K562 (cell line): ENCODE measurements around the gene TENM4. TPM values are rescaled to one million over a fixed set of nuclear protein-coding genes. Genes with fewer than 3 reads are reported as not detected.

Experiments used
- ARID2 ChIP-seq: fragments of 450-650 bp; IDR thresholded peaks from 2 replicates; pipeline ENCODE4 v1.6.1; 2017; ENCODE audit warnings: antibody characterized with exemption, mild to moderate bottlenecking
- CBFA2T3 ChIP-seq: fragments of 450-650 bp; IDR thresholded peaks from 2 replicates; pipeline ENCODE4 v1.6.1; 2017
- CEBPG ChIP-seq, 3 experiments: fragments of 200-800 bp in 1 of 3; sonication (Bioruptor generic) in 1 of 3; sonication (generic) in 1 of 3; formaldehyde crosslinking in 1 of 3; IDR thresholded peaks in 2 of 3; conservative IDR thresholded peaks in 1 of 3; 2 replicates each; pipeline versions ENCODE4 v1.6.1 to v1.8.0; 2016 to 2022; ENCODE audit warnings: missing compliant biosample characterization in 2 of 3, missing genetic modification characterization in 2 of 3, mild to moderate bottlenecking in 1 of 3, missing genetic modification reagents in 1 of 3
- E2F3 ChIP-seq: fragments of 250-450 bp; sonication (Bioruptor Pico); IDR thresholded peaks from 2 replicates; pipeline ENCODE4 v1.4.0; 2020; ENCODE audit warnings: mild to moderate bottlenecking
- ETV1 ChIP-seq: fragments of 450-650 bp; conservative IDR thresholded peaks from 2 replicates; pipeline ENCODE4 v1.6.1; 2016; ENCODE audit warnings: missing genetic modification characterization, control low read depth, low read depth, missing compliant biosample characterization
- EZH2 ChIP-seq: IDR thresholded peaks from 2 replicates; pipeline ENCODE4 v1.6.1; 2012; ENCODE audit warnings: low read depth, mild to moderate bottlenecking, inconsistent platforms, low read length, borderline replicate concordance
- FIP1L1 ChIP-seq: fragments of 200-400 bp; formaldehyde crosslinking; IDR thresholded peaks from 2 replicates; pipeline ENCODE4 v1.6.1; 2018; ENCODE audit warnings: mild to moderate bottlenecking, low read depth, low read length; ENCODE audit not compliant: poor library complexity, severe bottlenecking
- HCFC1 ChIP-seq: IDR thresholded peaks from 2 replicates; pipeline ENCODE4 v1.6.1; 2012; ENCODE audit warnings: low read depth, low read length, improper control_type of control experiment
- HMG20A ChIP-seq: fragments of 450-650 bp; formaldehyde crosslinking; conservative IDR thresholded peaks from 2 replicates; pipeline ENCODE4 v1.4.0; 2020; ENCODE audit warnings: mild to moderate bottlenecking, mixed read lengths
- JUN ChIP-seq, 2 experiments: sonication (generic) in 1 of 2; formaldehyde crosslinking in 1 of 2; IDR thresholded peaks; 2 replicates each; pipeline versions ENCODE4 v1.6.1 to v1.8.0; 2012 to 2022; ENCODE audit warnings: borderline replicate concordance in 2 of 2, mild to moderate bottlenecking in 2 of 2, improper control_type of control experiment in 1 of 2, low read depth in 1 of 2, low read length in 1 of 2, missing genetic modification reagents in 1 of 2
- KHSRP ChIP-seq: fragments of 450-650 bp; IDR thresholded peaks from 2 replicates; pipeline ENCODE4 v1.6.1; 2017
- MYC ChIP-seq, 2 experiments: fragments of 250-450 bp in 1 of 2; sonication (Bioruptor Pico) in 1 of 2; IDR thresholded peaks; 2 replicates each; pipeline versions ENCODE4 v1.5.1 to v1.6.1; 2012 to 2021; ENCODE audit warnings: low read depth in 2 of 2, borderline replicate concordance in 1 of 2, improper control_type of control experiment in 1 of 2, low read length in 1 of 2, mild to moderate bottlenecking in 1 of 2, moderate library complexity in 1 of 2
- NRF1 ChIP-seq, 2 experiments: fragments of 450-650 bp; IDR thresholded peaks in 1 of 2; conservative IDR thresholded peaks in 1 of 2; 2 replicates each; pipeline ENCODE4 v1.6.1; 2014; ENCODE audit warnings: mild to moderate bottlenecking in 2 of 2
- POLR2AphosphoS5 ChIP-seq: IDR thresholded peaks from 2 replicates; pipeline ENCODE4 v1.6.1; 2011; ENCODE audit warnings: mild to moderate bottlenecking, low read depth, low read length, moderate library complexity; ENCODE audit not compliant: control insufficient read depth, insufficient read depth
- SMAD4 ChIP-seq: fragments of 250-450 bp; sonication (Bioruptor Pico); conservative IDR thresholded peaks from 2 replicates; pipeline ENCODE4 v1.8.0; 2021; ENCODE audit warnings: inconsistent platforms, mild to moderate bottlenecking, moderate library complexity
- STAG1 ChIP-seq: sonication (generic); formaldehyde crosslinking; IDR thresholded peaks from 2 replicates; pipeline ENCODE4 v1.5.0; 2020; ENCODE audit warnings: missing genetic modification reagents, borderline replicate concordance
- TAL1 ChIP-seq: fragments of 450-650 bp; IDR thresholded peaks from 2 replicates; pipeline ENCODE4 v1.6.1; 2016; ENCODE audit warnings: mild to moderate bottlenecking
- ZFP1 ChIP-seq: fragments of 450-650 bp; formaldehyde crosslinking; IDR thresholded peaks from 2 replicates; pipeline ENCODE4 v1.4.0; 2020; ENCODE audit warnings: mild to moderate bottlenecking, mixed read lengths
- ZNF589 ChIP-seq: fragments of 200-800 bp; sonication (Bioruptor generic); IDR thresholded peaks from 2 replicates; pipeline ENCODE4 v1.6.1; 2016; ENCODE audit warnings: low read depth, missing genetic modification characterization, missing compliant biosample characterization
- ZNF75A ChIP-seq: fragments of 450-650 bp; formaldehyde crosslinking; IDR thresholded peaks from 2 replicates; pipeline ENCODE4 v1.4.0; 2020; ENCODE audit warnings: mild to moderate bottlenecking
- ZNF780A ChIP-seq: fragments of 250-450 bp; sonication (Bioruptor Pico); IDR thresholded peaks from 2 replicates; pipeline ENCODE4 v1.5.0; 2021; ENCODE audit warnings: mild to moderate bottlenecking
- polyA plus RNA-seq, 8 experiments: library from polyadenylated mRNA; depleted of rRNA in 4 of 8; stranded (reverse) in 5 of 8; unstranded in 3 of 8; fragments of >200 nt; fragmentation: Nextera tagmentation in 2 of 8; fragmentation: Illumina TruSeq in 1 of 8; extraction: Ambion mirVana in 2 of 8; extraction: Trizol in 1 of 8; gene quantifications; 2 replicates each; pipeline versions ENCODE4 v1.2.1 to v1.2.3, GENCODE V29; 2011 to 2014; ENCODE audit warnings: inconsistent platforms in 1 of 8, missing spikeins in 1 of 8
- total RNA-seq, 7 experiments: library from RNA; depleted of rRNA in 6 of 7; stranded (reverse); fragments of >200 nt in 6 of 7; fragmentation: Illumina TruSeq in 2 of 7; extraction: Trizol in 2 of 7; gene quantifications; 2 replicates each; pipeline versions ENCODE4 v1.2.1 to v1.2.3, GENCODE V29; 2011 to 2021; ENCODE audit warnings: low replicate concordance in 1 of 7
- TF ChIP-seq, protein P1 (sequence below): fragments of 200-400 bp; formaldehyde crosslinking; IDR thresholded peaks from 2 replicates; pipeline ENCODE4 v1.6.1; 2017; ENCODE audit warnings: mild to moderate bottlenecking, low read depth, low read length, moderate library complexity
- TF ChIP-seq, protein P2 (sequence below): fragments of 450-650 bp; formaldehyde crosslinking; IDR thresholded peaks from 2 replicates; pipeline ENCODE4 v1.4.0; 2022; ENCODE audit warnings: mild to moderate bottlenecking, moderate library complexity

Gene TENM4
- total and polyA plus RNA-seq, 9 of the 15 experiments (the other 6 are each of a cell fraction or from before 2014, with no cell fraction given): 0.16 TPM; not detected in 8

DNA sequence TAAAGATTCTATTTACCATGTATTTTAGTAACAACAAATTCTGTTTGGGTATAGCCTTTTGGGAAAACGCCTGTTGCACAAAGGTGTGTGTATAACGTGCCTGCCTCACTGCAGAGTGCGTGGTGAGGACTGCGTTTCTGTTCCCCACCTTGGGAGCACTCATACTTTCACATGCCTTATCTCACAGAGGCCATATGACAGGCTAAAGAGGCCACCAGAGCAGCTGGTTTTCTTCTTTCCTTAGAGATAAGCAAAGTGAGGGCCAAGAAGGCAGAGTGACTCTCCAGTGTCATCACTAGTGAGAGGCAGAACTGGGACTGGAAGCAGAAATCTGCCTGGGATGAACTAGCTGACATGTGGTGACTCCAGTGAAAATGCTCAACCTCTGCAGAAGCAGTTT is 497.0 kb downstream of the TENM4 start (continued):
- TF ChIP-seq, protein P1, sequence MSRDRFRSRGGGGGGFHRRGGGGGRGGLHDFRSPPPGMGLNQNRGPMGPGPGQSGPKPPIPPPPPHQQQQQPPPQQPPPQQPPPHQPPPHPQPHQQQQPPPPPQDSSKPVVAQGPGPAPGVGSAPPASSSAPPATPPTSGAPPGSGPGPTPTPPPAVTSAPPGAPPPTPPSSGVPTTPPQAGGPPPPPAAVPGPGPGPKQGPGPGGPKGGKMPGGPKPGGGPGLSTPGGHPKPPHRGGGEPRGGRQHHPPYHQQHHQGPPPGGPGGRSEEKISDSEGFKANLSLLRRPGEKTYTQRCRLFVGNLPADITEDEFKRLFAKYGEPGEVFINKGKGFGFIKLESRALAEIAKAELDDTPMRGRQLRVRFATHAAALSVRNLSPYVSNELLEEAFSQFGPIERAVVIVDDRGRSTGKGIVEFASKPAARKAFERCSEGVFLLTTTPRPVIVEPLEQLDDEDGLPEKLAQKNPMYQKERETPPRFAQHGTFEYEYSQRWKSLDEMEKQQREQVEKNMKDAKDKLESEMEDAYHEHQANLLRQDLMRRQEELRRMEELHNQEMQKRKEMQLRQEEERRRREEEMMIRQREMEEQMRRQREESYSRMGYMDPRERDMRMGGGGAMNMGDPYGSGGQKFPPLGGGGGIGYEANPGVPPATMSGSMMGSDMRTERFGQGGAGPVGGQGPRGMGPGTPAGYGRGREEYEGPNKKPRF: no peak
- TF ChIP-seq HMG20A (CRISPR knock-in tag) (no peak), MYC (IDR thresholded peaks at IDR 0.05; ENCODE audit: low read depth, low read length) (0 out of 2 replicates have a peak, but pooled peaks have one; percentile 19), MYC (CRISPR knock-in tag; IDR thresholded peaks at IDR 0.05; ENCODE audit: borderline replicate concordance, low read depth) (no peak), POLR2AphosphoS5 (peak; percentile 74), ZFP1 (CRISPR knock-in tag) (no peak), TAL1 (peak; percentile 89), SMAD4 (CRISPR knock-in tag) (peak; percentile 51; the same call in 1 of the 2 replicates), ETV1 (0 out of 2 replicates have a peak, but pooled peaks have one; percentile 18), NRF1 (conservative IDR thresholded peaks at IDR 0.05 in 1 of 2, IDR thresholded peaks at IDR 0.05 in 1 of 2) (no peak), E2F3 (CRISPR knock-in tag) (no peak), ZNF75A (CRISPR knock-in tag) (no peak), EZH2 (no peak), CBFA2T3 (peak; percentile 90), JUN (IDR thresholded peaks at IDR 0.05; ENCODE audit: borderline replicate concordance, low read depth, low read length) (no peak), JUN (CRISPR knock-in tag; IDR thresholded peaks at IDR 0.05; ENCODE audit: borderline replicate concordance) (no peak), ZNF589 (CRISPR knock-in tag) (0 out of 2 replicates have a peak, but pooled peaks have one; percentile 34), ZNF780A (CRISPR knock-in tag) (no peak), CEBPG (CRISPR knock-in tag; IDR thresholded peaks at IDR 0.05) (no peak), CEBPG (tag; conservative IDR thresholded peaks at IDR 0.05 in 1 of 2, IDR thresholded peaks at IDR 0.05 in 1 of 2) (no peak), HCFC1 (no peak), STAG1 (CRISPR knock-in tag) (no peak), FIP1L1 (no peak), KHSRP (no peak), ARID2 (no peak)
- TF ChIP-seq, protein P2, sequence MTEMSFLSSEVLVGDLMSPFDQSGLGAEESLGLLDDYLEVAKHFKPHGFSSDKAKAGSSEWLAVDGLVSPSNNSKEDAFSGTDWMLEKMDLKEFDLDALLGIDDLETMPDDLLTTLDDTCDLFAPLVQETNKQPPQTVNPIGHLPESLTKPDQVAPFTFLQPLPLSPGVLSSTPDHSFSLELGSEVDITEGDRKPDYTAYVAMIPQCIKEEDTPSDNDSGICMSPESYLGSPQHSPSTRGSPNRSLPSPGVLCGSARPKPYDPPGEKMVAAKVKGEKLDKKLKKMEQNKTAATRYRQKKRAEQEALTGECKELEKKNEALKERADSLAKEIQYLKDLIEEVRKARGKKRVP (CRISPR knock-in tag): 0 out of 2 replicates have a peak, but pooled peaks have one; percentile 48
